ENCODE data around the gene ALDH1A2.

DNA sequence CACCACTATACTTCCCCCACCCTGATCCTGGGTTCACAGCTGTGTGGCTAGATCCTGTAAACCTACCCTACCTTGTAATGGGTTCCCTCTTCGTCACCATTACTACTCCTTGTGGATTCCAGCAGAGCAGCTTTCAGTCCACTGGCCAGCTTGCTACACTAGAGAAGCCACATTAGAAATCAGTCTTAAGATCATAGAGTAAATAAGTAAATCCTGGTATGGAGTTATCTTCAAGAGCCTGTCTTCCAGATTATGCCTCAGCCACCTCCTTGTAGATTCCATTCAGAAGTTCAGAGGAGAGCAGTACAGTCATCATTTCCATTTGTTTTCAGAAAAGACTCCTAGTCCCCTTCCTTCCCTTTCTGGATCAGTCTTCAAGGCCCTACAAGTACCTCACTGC lies 123.7 kb downstream of the ALDH1A2 start:
- TF ChIP-seq, protein P1, sequence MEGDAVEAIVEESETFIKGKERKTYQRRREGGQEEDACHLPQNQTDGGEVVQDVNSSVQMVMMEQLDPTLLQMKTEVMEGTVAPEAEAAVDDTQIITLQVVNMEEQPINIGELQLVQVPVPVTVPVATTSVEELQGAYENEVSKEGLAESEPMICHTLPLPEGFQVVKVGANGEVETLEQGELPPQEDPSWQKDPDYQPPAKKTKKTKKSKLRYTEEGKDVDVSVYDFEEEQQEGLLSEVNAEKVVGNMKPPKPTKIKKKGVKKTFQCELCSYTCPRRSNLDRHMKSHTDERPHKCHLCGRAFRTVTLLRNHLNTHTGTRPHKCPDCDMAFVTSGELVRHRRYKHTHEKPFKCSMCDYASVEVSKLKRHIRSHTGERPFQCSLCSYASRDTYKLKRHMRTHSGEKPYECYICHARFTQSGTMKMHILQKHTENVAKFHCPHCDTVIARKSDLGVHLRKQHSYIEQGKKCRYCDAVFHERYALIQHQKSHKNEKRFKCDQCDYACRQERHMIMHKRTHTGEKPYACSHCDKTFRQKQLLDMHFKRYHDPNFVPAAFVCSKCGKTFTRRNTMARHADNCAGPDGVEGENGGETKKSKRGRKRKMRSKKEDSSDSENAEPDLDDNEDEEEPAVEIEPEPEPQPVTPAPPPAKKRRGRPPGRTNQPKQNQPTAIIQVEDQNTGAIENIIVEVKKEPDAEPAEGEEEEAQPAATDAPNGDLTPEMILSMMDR (conservative IDR thresholded peaks at IDR 0.05; ENCODE audit: low read depth, low read length): no peak
- TF ChIP-seq EZH2 (IDR thresholded peaks at IDR 0.05; ENCODE audit: borderline replicate concordance, low read depth, low read length, poor library complexity, severe bottlenecking): no peak
